Endothelial cell of umbilical vein (primary cell): Measurements from ENCODE around the gene ACLY. TPM values are rescaled to one million over a fixed set of nuclear protein-coding genes. Genes with fewer than 3 reads are reported as not detected.
A peak's percentile ranks its signal among the peaks of the same experiment; 100 is the strongest.

Source experiments
- BruUV-seq: library from RNA; stranded (reverse); fragments of 400-500 nt; replicated peaks from 2 replicates; lab custom pipeline; 2021; lab: Mats Ljungman, UMichigan
- CTCF ChIA-PET: fragments of 300-600, 350-600 bp; sonication (Branson Sonifier 250); formaldehyde crosslinking; loops from one replicate; lab custom pipeline; 2021; ENCODE audit warnings: antibody characterized with exemption, inconsistent platforms; lab: Charles Lee
- POLR2A ChIA-PET: fragments of 300-600, 350-600 bp; sonication (Branson Sonifier 250); formaldehyde crosslinking; loops from one replicate; lab custom pipeline; 2021; ENCODE audit warnings: antibody characterized with exemption, inconsistent platforms; lab: Charles Lee
- DNase-seq: peaks from one replicate; pipeline ENCODE4 v3.0.0-alpha.2; 2011; ENCODE audit warnings: low read depth, low spot score
- FAIRE-seq: peaks from 2 replicates; lab custom pipeline; 2011; peaks lifted over from hg19 to GRCh38; lab: Jason Lieb, UNC
- H2AFZ ChIP-seq: 2 replicates; pipeline ENCODE4 v1.6.0; 2012; ENCODE audit warnings: low read depth, low read length, control low read depth, inconsistent platforms
- H3K27ac ChIP-seq: 2 replicates; pipeline ENCODE4 v1.5.1; 2011; ENCODE audit warnings: low read depth, mild to moderate bottlenecking, control low read depth, low read length, moderate library complexity; ENCODE audit not compliant: insufficient read depth
- H3K27me3 ChIP-seq, 2 experiments: 2 replicates each; pipeline versions ENCODE4 v1.6.0 to v1.6.1; 2011; ENCODE audit warnings: low read length in 2 of 2, mixed read lengths in 1 of 2; ENCODE audit not compliant: control insufficient read depth in 2 of 2, insufficient read depth in 2 of 2
- H3K36me3 ChIP-seq, 2 experiments: 2 replicates in 1 of 2; 3 replicates in 1 of 2; pipeline ENCODE4 v1.5.1; 2011; ENCODE audit warnings: low read length in 2 of 2, mild to moderate bottlenecking in 1 of 2, moderate library complexity in 1 of 2; ENCODE audit not compliant: control insufficient read depth in 2 of 2, insufficient read depth in 2 of 2; ENCODE audit errors: extremely low read depth in 1 of 2
- H3K4me1 ChIP-seq: 3 replicates; pipeline ENCODE4 v1.5.1; 2011; ENCODE audit warnings: mild to moderate bottlenecking, low read length; ENCODE audit not compliant: control insufficient read depth, insufficient read depth; ENCODE audit errors: extremely low read depth
- H3K4me2 ChIP-seq: 2 replicates; pipeline ENCODE4 v1.6.1; 2011; ENCODE audit warnings: low read length, control low read depth, mixed read lengths; ENCODE audit not compliant: insufficient read depth
- H3K4me3 ChIP-seq, 3 experiments: fragments of 200-600 bp in 1 of 3; sonication (generic), shearing (Covaris generic) in 1 of 3; replicated peaks in 1 of 3; 2 replicates each; pipeline ENCODE4 v1.5.1; 2011 to 2016; ENCODE audit warnings: control low read depth in 3 of 3, low read length in 3 of 3, mild to moderate bottlenecking in 2 of 3, inconsistent platforms in 1 of 3, low read depth in 1 of 3, moderate library complexity in 1 of 3; ENCODE audit not compliant: insufficient read depth in 1 of 3
- H3K79me2 ChIP-seq: 2 replicates; pipeline ENCODE4 v1.6.0; 2012; ENCODE audit warnings: low read length, inconsistent platforms; ENCODE audit not compliant: control insufficient read depth, insufficient read depth
- H3K9ac ChIP-seq: replicated peaks from 2 replicates; pipeline ENCODE3; 2011; ENCODE audit warnings: low read length, control low read depth; ENCODE audit not compliant: insufficient read depth; ENCODE audit errors: extremely low read depth
- H3K9me1 ChIP-seq: replicated peaks from 3 replicates; pipeline ENCODE4 v1.6.0; 2011; ENCODE audit warnings: mild to moderate bottlenecking, low read length; ENCODE audit not compliant: control insufficient read depth, insufficient read depth; ENCODE audit errors: extremely low read depth
- H3K9me3 ChIP-seq: replicated peaks from 2 replicates; pipeline ENCODE4 v1.5.1; 2012; ENCODE audit warnings: low read length, inconsistent platforms; ENCODE audit not compliant: control insufficient read depth, insufficient read depth
- H4K20me1 ChIP-seq: replicated peaks from 2 replicates; pipeline ENCODE3; 2011; ENCODE audit warnings: mild to moderate bottlenecking, low read length; ENCODE audit not compliant: control insufficient read depth, insufficient read depth; ENCODE audit errors: extremely low read depth
- EZH2 ChIP-seq: IDR thresholded peaks from 2 replicates; pipeline ENCODE4 v1.6.1; 2012; ENCODE audit warnings: borderline replicate concordance, low read depth, mild to moderate bottlenecking, moderate library complexity, low read length, inconsistent platforms; ENCODE audit not compliant: severe bottlenecking
- FOS ChIP-seq: IDR thresholded peaks from 2 replicates; pipeline ENCODE4 v1.6.1; 2011; ENCODE audit warnings: mild to moderate bottlenecking, low read length, moderate library complexity, borderline replicate concordance; ENCODE audit not compliant: insufficient read depth
- GATA2 ChIP-seq: IDR thresholded peaks from 2 replicates; pipeline ENCODE4 v1.7.0; 2011; ENCODE audit warnings: low read depth, mild to moderate bottlenecking, moderate library complexity, mixed read lengths, low read length; ENCODE audit not compliant: insufficient read length, insufficient read depth
- JUN ChIP-seq: IDR thresholded peaks from 2 replicates; pipeline ENCODE4 v1.6.1; 2011; ENCODE audit warnings: borderline replicate concordance, low read depth; ENCODE audit not compliant: insufficient read length, insufficient read depth
- MYC ChIP-seq: IDR thresholded peaks from one replicate; pipeline ENCODE4 v1.6.1; 2011; ENCODE audit warnings: mild to moderate bottlenecking, low read depth, low read length
- POLR2A ChIP-seq: IDR thresholded peaks from 2 replicates; pipeline ENCODE4 v1.6.1; 2012; ENCODE audit warnings: low read depth, mild to moderate bottlenecking, control low read depth, low read length
- POLR2AphosphoS5 ChIP-seq: IDR thresholded peaks from 2 replicates; pipeline ENCODE4 v1.6.1; 2012; ENCODE audit warnings: low read depth, mild to moderate bottlenecking, control low read depth, low read length, moderate library complexity; ENCODE audit not compliant: insufficient read depth
- dilution Hi-C: fragments of 300-500 bp; cut with MboI; formaldehyde crosslinking; loops from one replicate; pipeline ENCODE4 v1.15.0; 2019; ENCODE audit warnings: low sequenced_read_pairs; ENCODE audit not compliant: extremely low pct_ligation_motif_present
- intact Hi-C: fragments of 100-400 bp; cut with micrococcal nuclease; formaldehyde crosslinking; loops from one replicate; pipeline ENCODE4 v1.10.0; 2022
- polyA plus RNA-seq, 4 experiments: library from polyadenylated mRNA; depleted of rRNA in 3 of 4; stranded (reverse) in 3 of 4; unstranded in 1 of 4; fragments of >200 nt; gene quantifications; 2 replicates each; pipeline versions ENCODE4 v1.2.1 to v1.2.3, GENCODE V29; 2011 to 2012; ENCODE audit warnings: missing spikeins in 1 of 4
- total RNA-seq: library from RNA; stranded (reverse); gene quantifications from 2 replicates; pipeline ENCODE4 v1.2.3, GENCODE V29; 2021
- TF ChIP-seq, protein P1 (sequence below): IDR thresholded peaks from 2 replicates; pipeline ENCODE4 v1.6.1; 2011; ENCODE audit not compliant: insufficient read depth, insufficient read length
- TF ChIP-seq, protein P2 (sequence below), 2 donors: IDR thresholded peaks; 1 replicate in 1 of 2; 2 replicates in 1 of 2; pipeline ENCODE4 v1.5.1; 2011; ENCODE audit warnings: low read length in 2 of 2, mild to moderate bottlenecking in 2 of 2, moderate library complexity in 2 of 2, control low read depth in 1 of 2, inconsistent platforms in 1 of 2, low read depth in 1 of 2; ENCODE audit not compliant: insufficient read depth in 1 of 2; ENCODE audit errors: extremely low read depth in 1 of 2

ACLY gene
- total and polyA plus RNA-seq, 2 donors (not counting 3 experiments of a cell fraction or from before 2014, with no cell fraction given): 174 to 324 TPM

DNA sequence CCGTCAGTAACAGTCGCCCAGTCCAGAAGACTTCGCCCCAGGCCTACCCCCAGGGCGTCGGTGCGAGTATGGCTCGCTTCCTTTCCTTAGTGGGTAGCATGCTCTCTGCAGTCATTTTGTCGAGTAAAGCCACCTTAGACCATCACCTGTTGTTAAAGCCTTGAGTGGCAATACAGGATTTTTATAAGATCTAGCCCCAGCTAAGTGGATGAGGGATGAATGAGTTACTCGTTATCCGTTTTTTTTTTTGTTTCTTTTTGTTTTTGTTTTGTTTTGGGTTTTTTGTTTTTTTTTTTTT lies 53.2 kb downstream of the ACLY start:
- Histone ChIP-seq H3K9ac (no peak overlapping the region), H3K4me2 (peak overlapping the region; percentile 45), H3K27ac (no peak overlapping the region), H3K9me1 (no peaks in the 10 kb centered on the region), H3K9me3 (no peaks in the 10 kb centered on the region), H3K79me2 (peaks cover 34% of the 10 kb centered on the region), H3K27me3 (no peaks in the 10 kb centered on the region), H3K4me3 (peak overlapping the region in 1 of 3 experiments; percentile 38), H3K36me3 (peaks cover 13 to 15% of the 10 kb centered on the region in 2 experiments), H3K4me1 (peaks cover 11% of the 10 kb centered on the region), H2AFZ (peak overlapping the region; percentile 8), H4K20me1 (peaks cover 3% of the 10 kb centered on the region)
- DNase-seq (no peak), FAIRE-seq (no peak)
- intact Hi-C loops (loop anchor here (1.0 kb wide), 3 partner anchors 53 to 127 kb away; no protein-coding TSS in a partner anchor), dilution Hi-C loops (no loop called here)
- no TSS peak for BruUV-seq
- TF ChIP-seq MYC (no peak), JUN (no peak), POLR2A (peak; percentile 55), POLR2AphosphoS5 (peak; percentile 62), EZH2 (no peak), GATA2 (no peak), FOS (no peak)
- TF ChIP-seq, protein P1, sequence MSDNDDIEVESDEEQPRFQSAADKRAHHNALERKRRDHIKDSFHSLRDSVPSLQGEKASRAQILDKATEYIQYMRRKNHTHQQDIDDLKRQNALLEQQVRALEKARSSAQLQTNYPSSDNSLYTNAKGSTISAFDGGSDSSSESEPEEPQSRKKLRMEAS: no peak
- TF ChIP-seq, protein P2, sequence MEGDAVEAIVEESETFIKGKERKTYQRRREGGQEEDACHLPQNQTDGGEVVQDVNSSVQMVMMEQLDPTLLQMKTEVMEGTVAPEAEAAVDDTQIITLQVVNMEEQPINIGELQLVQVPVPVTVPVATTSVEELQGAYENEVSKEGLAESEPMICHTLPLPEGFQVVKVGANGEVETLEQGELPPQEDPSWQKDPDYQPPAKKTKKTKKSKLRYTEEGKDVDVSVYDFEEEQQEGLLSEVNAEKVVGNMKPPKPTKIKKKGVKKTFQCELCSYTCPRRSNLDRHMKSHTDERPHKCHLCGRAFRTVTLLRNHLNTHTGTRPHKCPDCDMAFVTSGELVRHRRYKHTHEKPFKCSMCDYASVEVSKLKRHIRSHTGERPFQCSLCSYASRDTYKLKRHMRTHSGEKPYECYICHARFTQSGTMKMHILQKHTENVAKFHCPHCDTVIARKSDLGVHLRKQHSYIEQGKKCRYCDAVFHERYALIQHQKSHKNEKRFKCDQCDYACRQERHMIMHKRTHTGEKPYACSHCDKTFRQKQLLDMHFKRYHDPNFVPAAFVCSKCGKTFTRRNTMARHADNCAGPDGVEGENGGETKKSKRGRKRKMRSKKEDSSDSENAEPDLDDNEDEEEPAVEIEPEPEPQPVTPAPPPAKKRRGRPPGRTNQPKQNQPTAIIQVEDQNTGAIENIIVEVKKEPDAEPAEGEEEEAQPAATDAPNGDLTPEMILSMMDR (IDR thresholded peaks at IDR 0.05; ENCODE audit: extremely low read depth in 1 of 2, insufficient read depth in 1 of 2, low read depth in 1 of 2, low read length in 2 of 2): no peak
- ChIA-PET POLR2A (interaction anchor here (0.6 to 0.9 kb wide), 3 partner anchors 53 to 174 kb away, joined by 3 to 4 read pairs (median 3); partner anchors contain the start of gene FKBP10), CTCF (interaction anchor here (0.6 to 2.1 kb wide), 11 partner anchors 15 to 128 kb away, joined by 3 to 9 read pairs (median 3); partner anchors contain the start of genes FKBP10 and JUP)
